Dendritic cell treated with granulocyte-macrophage colony-stimulating factor and Interleukin-4, amounts not matched to agents 40 ng/mL and 50 ng/mL, for 4 days (primary cell): ENCODE data around the gene DCLK1.

Source experiments
- H3K27ac Mint-ChIP-seq: one replicate; pipeline ENCODE4 v1.8.0; 2022; ENCODE audit warnings: mild to moderate bottlenecking, mixed read lengths
- H3K27me3 Mint-ChIP-seq: one replicate; pipeline ENCODE4 v1.8.0; 2022; ENCODE audit warnings: mild to moderate bottlenecking, mixed read lengths
- H3K36me3 Mint-ChIP-seq: one replicate; pipeline ENCODE4 v1.8.0; 2022; ENCODE audit warnings: low read depth, mixed read lengths
- H3K4me1 Mint-ChIP-seq: one replicate; pipeline ENCODE4 v1.8.0; 2022; ENCODE audit warnings: low read depth, mixed read lengths
- H3K4me3 Mint-ChIP-seq: one replicate; pipeline ENCODE4 v1.8.0; 2022; ENCODE audit warnings: mild to moderate bottlenecking, moderate library complexity, mixed read lengths
- H3K9me3 Mint-ChIP-seq: one replicate; pipeline ENCODE4 v1.8.0; 2022; ENCODE audit warnings: mixed read lengths
- intact Hi-C: fragments of 100-400 bp; cut with micrococcal nuclease; formaldehyde crosslinking; loops from one replicate; pipeline ENCODE4 v1.15.0; 2022

DCLK1 gene

GRCh38 chr13:35781036-35782000 is 349.9 kb downstream of the DCLK1 start:
- H3K36me3 Mint-ChIP-seq, result no peaks in the 10 kb centered on the region
- no peaks in the 10 kb centered on the region for H3K4me1 Mint-ChIP-seq
- no peak overlapping the region for H3K4me3 Mint-ChIP-seq
- intact Hi-C loops, result no loop called here
- H3K27ac Mint-ChIP-seq, result no peak overlapping the region
- H3K9me3 Mint-ChIP-seq, result no peaks in the 10 kb centered on the region
- H3K27me3 Mint-ChIP-seq, result no peaks in the 10 kb centered on the region

- intact Hi-C loops, result no loop called here
- Mint-ChIP-seq H3K4me1 (no peaks in the 10 kb centered on the region), H3K9me3 (no peaks in the 10 kb centered on the region), H3K4me3 (no peak overlapping the region), H3K27ac (no peak overlapping the region), H3K36me3 (no peaks in the 10 kb centered on the region), H3K27me3 (no peaks in the 10 kb centered on the region)
These were observed 350.6 kb downstream of the DCLK1 start for GRCh38 chr13:35780613-35781012.

- H3K27ac Mint-ChIP-seq, result no peak overlapping the region
- no peaks in the 10 kb centered on the region for H3K36me3 Mint-ChIP-seq
- H3K9me3 Mint-ChIP-seq, result no peaks in the 10 kb centered on the region
- H3K27me3 Mint-ChIP-seq, result no peaks in the 10 kb centered on the region
- H3K4me3 Mint-ChIP-seq, result no peak overlapping the region
- intact Hi-C loops, result no loop called here
- no peaks in the 10 kb centered on the region for H3K4me1 Mint-ChIP-seq
These were observed 359.3 kb downstream of the DCLK1 start for GRCh38 chr13:35771898-35772297.

GRCh38 chr13:35770756-35771297 is 360.4 kb downstream of the DCLK1 start:
- no peak overlapping the region for H3K4me3 Mint-ChIP-seq
- no peak overlapping the region for H3K27ac Mint-ChIP-seq
- H3K36me3 Mint-ChIP-seq, result no peaks in the 10 kb centered on the region
- H3K4me1 Mint-ChIP-seq, result no peaks in the 10 kb centered on the region
- intact Hi-C loops, result no loop called here
- H3K27me3 Mint-ChIP-seq, result no peaks in the 10 kb centered on the region
- H3K9me3 Mint-ChIP-seq, result no peaks in the 10 kb centered on the region

GRCh38 chr13:35769812-35770211 is 361.4 kb downstream of the DCLK1 start:
- Mint-ChIP-seq H3K27me3 (no peaks in the 10 kb centered on the region), H3K36me3 (no peaks in the 10 kb centered on the region), H3K27ac (no peak overlapping the region), H3K4me3 (no peak overlapping the region), H3K4me1 (no peaks in the 10 kb centered on the region), H3K9me3 (no peaks in the 10 kb centered on the region)
- intact Hi-C loops, result no loop called here

- no peaks in the 10 kb centered on the region for H3K9me3 Mint-ChIP-seq
- H3K27ac Mint-ChIP-seq, result no peak overlapping the region
- intact Hi-C loops, result no loop called here
- no peaks in the 10 kb centered on the region for H3K36me3 Mint-ChIP-seq
- H3K27me3 Mint-ChIP-seq, result no peaks in the 10 kb centered on the region
- H3K4me1 Mint-ChIP-seq, result no peaks in the 10 kb centered on the region
- H3K4me3 Mint-ChIP-seq, result no peak overlapping the region
These were observed 362.6 kb downstream of the DCLK1 start for GRCh38 chr13:35768551-35768950.

- Mint-ChIP-seq H3K27me3 (no peaks in the 10 kb centered on the region), H3K9me3 (no peaks in the 10 kb centered on the region), H3K4me3 (no peak overlapping the region), H3K4me1 (no peaks in the 10 kb centered on the region), H3K27ac (no peak overlapping the region), H3K36me3 (no peaks in the 10 kb centered on the region)
- intact Hi-C loops, result no loop called here
These were observed 363.1 kb downstream of the DCLK1 start for GRCh38 chr13:35768073-35768472.

- no peaks in the 10 kb centered on the region for H3K9me3 Mint-ChIP-seq
- no peaks in the 10 kb centered on the region for H3K27me3 Mint-ChIP-seq
- no peak overlapping the region for H3K4me3 Mint-ChIP-seq
- intact Hi-C loops, result no loop called here
- H3K4me1 Mint-ChIP-seq, result no peaks in the 10 kb centered on the region
- no peaks in the 10 kb centered on the region for H3K36me3 Mint-ChIP-seq
- no peak overlapping the region for H3K27ac Mint-ChIP-seq
These were observed 363.8 kb downstream of the DCLK1 start for GRCh38 chr13:35767256-35767976.

GRCh38 chr13:35766663-35767062 is 364.5 kb downstream of the DCLK1 start:
- H3K27me3 Mint-ChIP-seq, result no peaks in the 10 kb centered on the region
- H3K9me3 Mint-ChIP-seq, result no peaks in the 10 kb centered on the region
- H3K27ac Mint-ChIP-seq, result no peak overlapping the region
- no peaks in the 10 kb centered on the region for H3K36me3 Mint-ChIP-seq
- intact Hi-C loops, result no loop called here
- no peaks in the 10 kb centered on the region for H3K4me1 Mint-ChIP-seq
- no peak overlapping the region for H3K4me3 Mint-ChIP-seq

GRCh38 chr13:35765941-35766340 is 365.2 kb downstream of the DCLK1 start:
- no peaks in the 10 kb centered on the region for H3K9me3 Mint-ChIP-seq
- no peaks in the 10 kb centered on the region for H3K27me3 Mint-ChIP-seq
- no peak overlapping the region for H3K27ac Mint-ChIP-seq
- no peak overlapping the region for H3K4me3 Mint-ChIP-seq
- intact Hi-C loops, result no loop called here
- no peaks in the 10 kb centered on the region for H3K36me3 Mint-ChIP-seq
- H3K4me1 Mint-ChIP-seq, result no peaks in the 10 kb centered on the region

- intact Hi-C loops, result no loop called here
- H3K27ac Mint-ChIP-seq, result no peak overlapping the region
These were observed 365.8 kb downstream of the DCLK1 start for GRCh38 chr13:35765366-35765765.

GRCh38 chr13:35764326-35765015 is 366.7 kb downstream of the DCLK1 start:
- H3K27ac Mint-ChIP-seq, result no peak overlapping the region
- no peaks in the 10 kb centered on the region for H3K36me3 Mint-ChIP-seq
- intact Hi-C loops, result no loop called here
- no peak overlapping the region for H3K4me3 Mint-ChIP-seq
- H3K4me1 Mint-ChIP-seq, result no peaks in the 10 kb centered on the region
- peaks cover 8% of the 10 kb centered on the region for H3K9me3 Mint-ChIP-seq
- no peaks in the 10 kb centered on the region for H3K27me3 Mint-ChIP-seq

More at GRCh38 chr13:35765366-35765765, 365.8 kb downstream of the DCLK1 start:
- no peaks in the 10 kb centered on the region for H3K36me3 Mint-ChIP-seq
- H3K27me3 Mint-ChIP-seq, result no peaks in the 10 kb centered on the region
- H3K9me3 Mint-ChIP-seq, result no peaks in the 10 kb centered on the region
- H3K4me3 Mint-ChIP-seq, result no peak overlapping the region
- H3K4me1 Mint-ChIP-seq, result no peaks in the 10 kb centered on the region

GRCh38 chr13:35763782-35764123 is 367.4 kb downstream of the DCLK1 start:
- Mint-ChIP-seq H3K4me1 (no peaks in the 10 kb centered on the region), H3K4me3 (no peak overlapping the region), H3K9me3 (peaks cover 13% of the 10 kb centered on the region), H3K27me3 (no peaks in the 10 kb centered on the region), H3K27ac (no peak overlapping the region), H3K36me3 (no peaks in the 10 kb centered on the region)
- intact Hi-C loops, result no loop called here
